WTC11 (cell line): ENCODE measurements around the gene SYT1. TPM values are rescaled to one million over a fixed set of nuclear protein-coding genes. Genes with fewer than 3 reads are reported as not detected.

ENCODE experiments used
- ATAC-seq: fragments of 200-7000 bp; cut with Tn5 transposase; 2 replicates; pipeline ENCODE4 v1.10.0; 2021; ENCODE audit warnings: mild to moderate bottlenecking, moderate library complexity
- CTCF ChIA-PET: fragments of 300-600 bp; sonication (Branson Sonifier 250); formaldehyde crosslinking; loops from one replicate; lab custom pipeline; 2021; ENCODE audit warnings: antibody characterized with exemption; lab: Charles Lee
- POLR2A ChIA-PET: fragments of 350-600 bp; sonication (Branson Sonifier 250); formaldehyde crosslinking; loops from one replicate; lab custom pipeline; 2021; ENCODE audit warnings: antibody characterized with exemption; lab: Charles Lee
- DNase-seq: peaks from one replicate; pipeline ENCODE4 v3.0.0; 2021; ENCODE audit warnings: low spot score
- H3K27ac Mint-ChIP-seq: 2 replicates; pipeline ENCODE4 v1.8.0; 2021; ENCODE audit warnings: mixed read lengths
- H3K27me3 Mint-ChIP-seq: 2 replicates; pipeline ENCODE4 v1.8.0; 2021; ENCODE audit warnings: low read depth, mild to moderate bottlenecking, moderate library complexity, mixed read lengths
- H3K36me3 Mint-ChIP-seq: 2 replicates; pipeline ENCODE4 v1.8.0; 2021; ENCODE audit warnings: mixed read lengths
- H3K4me1 Mint-ChIP-seq: 2 replicates; pipeline ENCODE4 v1.8.0; 2022; ENCODE audit warnings: mixed read lengths
- H3K4me3 Mint-ChIP-seq: 2 replicates; pipeline ENCODE4 v1.8.0; 2021; ENCODE audit warnings: mild to moderate bottlenecking, moderate library complexity, mixed read lengths
- H3K9me3 Mint-ChIP-seq: 2 replicates; pipeline ENCODE4 v1.8.0; 2021; ENCODE audit warnings: mixed read lengths
- CBFB ChIP-seq: sonication (generic); formaldehyde crosslinking; IDR thresholded peaks from 2 replicates; pipeline ENCODE4 v1.8.1; 2022; ENCODE audit warnings: mild to moderate bottlenecking, low read depth, missing genetic modification reagents
- ELF4 ChIP-seq: sonication (generic); formaldehyde crosslinking; IDR thresholded peaks from 2 replicates; pipeline ENCODE4 v1.8.1; 2022; ENCODE audit warnings: low read depth, mild to moderate bottlenecking, moderate library complexity, missing genetic modification reagents
- ETV6 ChIP-seq: sonication (generic); formaldehyde crosslinking; IDR thresholded peaks from 2 replicates; pipeline ENCODE4 v1.8.1; 2022; ENCODE audit warnings: mild to moderate bottlenecking, missing genetic modification reagents
- FOXP1 ChIP-seq: sonication (generic); formaldehyde crosslinking; IDR thresholded peaks from 2 replicates; pipeline ENCODE4 v1.8.0; 2022; ENCODE audit warnings: missing genetic modification reagents, mild to moderate bottlenecking, moderate library complexity, borderline replicate concordance
- GABPB1 ChIP-seq: sonication (generic); formaldehyde crosslinking; IDR thresholded peaks from 2 replicates; pipeline ENCODE4 v1.8.1; 2023; ENCODE audit warnings: mild to moderate bottlenecking, missing genetic modification reagents
- KAT7 ChIP-seq: sonication (generic); formaldehyde crosslinking; IDR thresholded peaks from 2 replicates; pipeline ENCODE4 v1.8.1; 2023; ENCODE audit warnings: missing genetic modification reagents, mild to moderate bottlenecking, borderline replicate concordance
- OVOL2 ChIP-seq: fragments of 250-450 bp; sonication (Bioruptor Pico); IDR thresholded peaks from 2 replicates; pipeline ENCODE4 v1.9.0; 2021; ENCODE audit warnings: mild to moderate bottlenecking, borderline replicate concordance
- PRRX2 ChIP-seq: fragments of 250-450 bp; sonication (Bioruptor Pico); IDR thresholded peaks from 2 replicates; pipeline ENCODE4 v1.8.0; 2021; ENCODE audit warnings: mild to moderate bottlenecking
- RORB ChIP-seq: fragments of 250-450 bp; sonication (Bioruptor Pico); IDR thresholded peaks from 2 replicates; pipeline ENCODE4 v1.9.0; 2021; ENCODE audit warnings: mild to moderate bottlenecking
- TEAD1 ChIP-seq: sonication (generic); formaldehyde crosslinking; IDR thresholded peaks from 2 replicates; pipeline ENCODE4 v1.8.0; 2022; ENCODE audit warnings: mild to moderate bottlenecking, missing genetic modification reagents
- TEAD4 ChIP-seq: sonication (generic); formaldehyde crosslinking; IDR thresholded peaks from 2 replicates; pipeline ENCODE4 v1.8.0; 2022; ENCODE audit warnings: mild to moderate bottlenecking, missing genetic modification reagents
- USF1 ChIP-seq: sonication (generic); formaldehyde crosslinking; IDR thresholded peaks from 2 replicates; pipeline ENCODE4 v1.8.0; 2022; ENCODE audit warnings: mild to moderate bottlenecking, missing genetic modification reagents
- ZBTB21 ChIP-seq: sonication (generic); formaldehyde crosslinking; IDR thresholded peaks from 2 replicates; pipeline ENCODE4 v1.8.1; 2023; ENCODE audit warnings: mild to moderate bottlenecking, missing genetic modification reagents, borderline replicate concordance
- ZMAT4 ChIP-seq: fragments of 250-450 bp; sonication (Bioruptor Pico); IDR thresholded peaks from 2 replicates; pipeline ENCODE4 v1.9.0; 2021; ENCODE audit warnings: mild to moderate bottlenecking
- ZNF138 ChIP-seq: sonication (generic); formaldehyde crosslinking; conservative IDR thresholded peaks from 2 replicates; pipeline ENCODE4 v1.8.1; 2022; ENCODE audit warnings: mild to moderate bottlenecking, moderate library complexity, missing genetic modification reagents
- ZNF425 ChIP-seq: fragments of 250-450 bp; sonication (Bioruptor Pico); conservative IDR thresholded peaks from 2 replicates; pipeline ENCODE4 v1.9.0; 2021; ENCODE audit warnings: mild to moderate bottlenecking
- ZNF532 ChIP-seq: fragments of 250-450 bp; sonication (Bioruptor Pico); IDR thresholded peaks from 2 replicates; pipeline ENCODE4 v1.9.0; 2021; ENCODE audit warnings: mild to moderate bottlenecking, borderline replicate concordance
- total RNA-seq: library from RNA; stranded (reverse); gene quantifications from 3 replicates; pipeline ENCODE4 v1.2.3, GENCODE V29; 2021
- TF ChIP-seq, protein P1 (sequence below): fragments of 250-450 bp; sonication (Bioruptor Pico); IDR thresholded peaks from 2 replicates; pipeline ENCODE4 v2.1.2; 2022; ENCODE audit warnings: mild to moderate bottlenecking, moderate library complexity
- TF ChIP-seq, protein P2 (sequence below): fragments of 200-600 bp; IDR thresholded peaks from 2 replicates; pipeline ENCODE4 v1.8.0; 2022; ENCODE audit warnings: antibody characterized with exemption
- TF ChIP-seq, protein P3 (sequence below): sonication (generic); formaldehyde crosslinking; IDR thresholded peaks from 2 replicates; pipeline ENCODE4 v1.8.1; 2023; ENCODE audit warnings: mild to moderate bottlenecking, missing genetic modification reagents, moderate library complexity
- TF ChIP-seq, protein P4 (sequence below): sonication (generic); formaldehyde crosslinking; IDR thresholded peaks from 2 replicates; pipeline ENCODE4 v1.8.1; 2022; ENCODE audit warnings: missing genetic modification reagents, borderline replicate concordance

Gene SYT1
- total RNA-seq, 1 experiment from 2014 or later: 45.2 TPM

DNA sequence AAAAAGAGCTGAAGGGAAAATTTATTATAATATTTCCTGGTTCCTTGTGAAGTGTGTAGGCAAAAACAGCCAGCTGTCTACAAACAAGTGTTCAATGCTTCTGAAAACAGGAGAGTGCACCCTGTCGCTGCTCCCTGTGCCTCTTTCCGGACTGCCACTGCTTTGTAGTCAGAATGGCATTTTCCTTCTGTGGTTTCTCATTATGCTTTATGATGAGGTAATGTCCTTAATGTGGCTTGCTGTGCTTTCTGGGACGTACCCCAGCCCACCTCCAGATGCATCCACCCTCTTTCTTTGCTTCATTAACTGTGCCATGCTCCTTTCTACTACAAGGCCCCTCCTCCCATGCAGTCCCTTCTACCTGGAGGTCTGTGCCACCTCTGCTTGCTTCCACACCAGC lies 148.1 kb downstream of the SYT1 start (continued):
- TF ChIP-seq, protein P1, sequence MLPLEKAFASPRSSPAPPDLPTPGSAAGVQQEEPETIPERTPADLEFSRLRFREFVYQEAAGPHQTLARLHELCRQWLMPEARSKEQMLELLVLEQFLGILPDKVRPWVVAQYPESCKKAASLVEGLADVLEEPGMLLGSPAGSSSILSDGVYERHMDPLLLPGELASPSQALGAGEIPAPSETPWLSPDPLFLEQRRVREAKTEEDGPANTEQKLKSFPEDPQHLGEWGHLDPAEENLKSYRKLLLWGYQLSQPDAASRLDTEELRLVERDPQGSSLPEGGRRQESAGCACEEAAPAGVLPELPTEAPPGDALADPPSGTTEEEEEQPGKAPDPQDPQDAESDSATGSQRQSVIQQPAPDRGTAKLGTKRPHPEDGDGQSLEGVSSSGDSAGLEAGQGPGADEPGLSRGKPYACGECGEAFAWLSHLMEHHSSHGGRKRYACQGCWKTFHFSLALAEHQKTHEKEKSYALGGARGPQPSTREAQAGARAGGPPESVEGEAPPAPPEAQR (CRISPR knock-in tag): no peak
- TF ChIP-seq GABPB1 (CRISPR knock-in tag): no peak
- TF ChIP-seq TEAD4 (CRISPR knock-in tag): no peak
- no peak for TF ChIP-seq RORB (CRISPR knock-in tag)
- TF ChIP-seq ETV6 (CRISPR knock-in tag): no peak
- no peak for TF ChIP-seq USF1 (CRISPR knock-in tag)
- no peak for TF ChIP-seq KAT7 (CRISPR knock-in tag)
- TF ChIP-seq TEAD1: no peak
- no peak for TF ChIP-seq ZNF138 (CRISPR knock-in tag)
- no peak for TF ChIP-seq ZNF532 (CRISPR knock-in tag)
- TF ChIP-seq, protein P2, sequence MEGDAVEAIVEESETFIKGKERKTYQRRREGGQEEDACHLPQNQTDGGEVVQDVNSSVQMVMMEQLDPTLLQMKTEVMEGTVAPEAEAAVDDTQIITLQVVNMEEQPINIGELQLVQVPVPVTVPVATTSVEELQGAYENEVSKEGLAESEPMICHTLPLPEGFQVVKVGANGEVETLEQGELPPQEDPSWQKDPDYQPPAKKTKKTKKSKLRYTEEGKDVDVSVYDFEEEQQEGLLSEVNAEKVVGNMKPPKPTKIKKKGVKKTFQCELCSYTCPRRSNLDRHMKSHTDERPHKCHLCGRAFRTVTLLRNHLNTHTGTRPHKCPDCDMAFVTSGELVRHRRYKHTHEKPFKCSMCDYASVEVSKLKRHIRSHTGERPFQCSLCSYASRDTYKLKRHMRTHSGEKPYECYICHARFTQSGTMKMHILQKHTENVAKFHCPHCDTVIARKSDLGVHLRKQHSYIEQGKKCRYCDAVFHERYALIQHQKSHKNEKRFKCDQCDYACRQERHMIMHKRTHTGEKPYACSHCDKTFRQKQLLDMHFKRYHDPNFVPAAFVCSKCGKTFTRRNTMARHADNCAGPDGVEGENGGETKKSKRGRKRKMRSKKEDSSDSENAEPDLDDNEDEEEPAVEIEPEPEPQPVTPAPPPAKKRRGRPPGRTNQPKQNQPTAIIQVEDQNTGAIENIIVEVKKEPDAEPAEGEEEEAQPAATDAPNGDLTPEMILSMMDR: no peak
- no peak for TF ChIP-seq CBFB (CRISPR knock-in tag)
- TF ChIP-seq, protein P3, sequence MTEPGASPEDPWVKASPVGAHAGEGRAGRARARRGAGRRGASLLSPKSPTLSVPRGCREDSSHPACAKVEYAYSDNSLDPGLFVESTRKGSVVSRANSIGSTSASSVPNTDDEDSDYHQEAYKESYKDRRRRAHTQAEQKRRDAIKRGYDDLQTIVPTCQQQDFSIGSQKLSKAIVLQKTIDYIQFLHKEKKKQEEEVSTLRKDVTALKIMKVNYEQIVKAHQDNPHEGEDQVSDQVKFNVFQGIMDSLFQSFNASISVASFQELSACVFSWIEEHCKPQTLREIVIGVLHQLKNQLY (CRISPR knock-in tag): no peak
- TF ChIP-seq, protein P4, sequence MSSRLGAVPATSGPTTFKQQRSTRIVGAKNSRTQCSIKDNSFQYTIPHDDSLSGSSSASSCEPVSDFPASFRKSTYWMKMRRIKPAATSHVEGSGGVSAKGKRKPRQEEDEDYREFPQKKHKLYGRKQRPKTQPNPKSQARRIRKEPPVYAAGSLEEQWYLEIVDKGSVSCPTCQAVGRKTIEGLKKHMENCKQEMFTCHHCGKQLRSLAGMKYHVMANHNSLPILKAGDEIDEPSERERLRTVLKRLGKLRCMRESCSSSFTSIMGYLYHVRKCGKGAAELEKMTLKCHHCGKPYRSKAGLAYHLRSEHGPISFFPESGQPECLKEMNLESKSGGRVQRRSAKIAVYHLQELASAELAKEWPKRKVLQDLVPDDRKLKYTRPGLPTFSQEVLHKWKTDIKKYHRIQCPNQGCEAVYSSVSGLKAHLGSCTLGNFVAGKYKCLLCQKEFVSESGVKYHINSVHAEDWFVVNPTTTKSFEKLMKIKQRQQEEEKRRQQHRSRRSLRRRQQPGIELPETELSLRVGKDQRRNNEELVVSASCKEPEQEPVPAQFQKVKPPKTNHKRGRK (CRISPR knock-in tag): no peak

GRCh38 chr12:79016181-79016580 lies 151.6 kb downstream of the SYT1 start:
- peaks cover 5% of the 10 kb centered on the region for H3K4me1 Mint-ChIP-seq
- DNase-seq (no peak), ATAC-seq (no peak)
- no peaks in the 10 kb centered on the region for H3K27me3 Mint-ChIP-seq
- peaks cover 10% of the 10 kb centered on the region for H3K9me3 Mint-ChIP-seq
- H3K4me3 Mint-ChIP-seq: no peak overlapping the region
- ChIA-PET POLR2A (no interaction called here), CTCF (no interaction called here)
- H3K27ac Mint-ChIP-seq: no peak overlapping the region
- no peak for TF ChIP-seq ZMAT4 (CRISPR knock-in tag)
- TF ChIP-seq OVOL2 (CRISPR knock-in tag): no peak
- TF ChIP-seq PRRX2 (CRISPR knock-in tag): no peak
- TF ChIP-seq FOXP1 (CRISPR knock-in tag): no peak
- TF ChIP-seq ELF4 (CRISPR knock-in tag): no peak
- TF ChIP-seq ZNF425 (CRISPR knock-in tag): no peak
- no peak for TF ChIP-seq ZBTB21
- peaks cover 12% of the 10 kb centered on the region for H3K36me3 Mint-ChIP-seq
